H1 (cell line): ENCODE measurements around the gene IFITM2. TPM values are rescaled to one million over a fixed set of nuclear protein-coding genes. Genes with fewer than 3 reads are reported as not detected.

Source experiments
- CBX8 ChIP-seq: fragments of 300-800, 300-1000 bp; sonication (generic); IDR thresholded peaks from 2 replicates; pipeline ENCODE4 v1.7.1; 2016; ENCODE audit warnings: low read depth, low read length, borderline replicate concordance
- CEBPB ChIP-seq: IDR thresholded peaks from 2 replicates; pipeline ENCODE4 v1.6.1; 2012; ENCODE audit warnings: low read depth, low read length
- EP300 ChIP-seq, 2 experiments: IDR thresholded peaks; 1 replicate in 1 of 2; 2 replicates in 1 of 2; pipeline ENCODE4 v1.6.1; 2011 to 2012; ENCODE audit warnings: low read depth in 2 of 2, low read length in 2 of 2, mild to moderate bottlenecking in 2 of 2, borderline replicate concordance in 1 of 2, inconsistent platforms in 1 of 2, moderate library complexity in 1 of 2
- SAP30 ChIP-seq: fragments of 300-600 bp; sonication (generic); IDR thresholded peaks from 2 replicates; pipeline ENCODE4 v1.7.1; 2012; ENCODE audit warnings: low read length, moderate library complexity, mild to moderate bottlenecking, inconsistent platforms; ENCODE audit not compliant: insufficient read depth, insufficient replicate concordance
- USF2 ChIP-seq: IDR thresholded peaks from 2 replicates; pipeline ENCODE4 v1.6.1; 2011; ENCODE audit warnings: low read length, improper control_type of control experiment
- polyA plus RNA-seq, 7 experiments: library from polyadenylated mRNA; depleted of rRNA in 3 of 7; stranded (reverse) in 5 of 7; unstranded in 2 of 7; fragments of >200 nt in 5 of 7; fragments of 200-250 nt in 2 of 7; gene quantifications; 1 replicate in 5 of 7; 2 replicates in 1 of 7; 4 replicates in 1 of 7; pipeline versions ENCODE4 v1.2.1 to v1.2.3, GENCODE V29; 2011 to 2013; ENCODE audit warnings: missing spikeins in 2 of 7, mixed read lengths in 2 of 7
- total RNA-seq: library from RNA; stranded (reverse); fragmentation: NEBNext Ultra II Directional; extraction: Animal tissue kit (Norgen Biotek cat#: 25700); gene quantifications from 2 replicates; pipeline ENCODE4 v1.2.1, GENCODE V29; 2021

The IFITM2 gene
- total and polyA plus RNA-seq, 2 of the 8 experiments (the other 6 are each of a cell fraction or from before 2014, with no cell fraction given), result 399 to 764 TPM

GRCh38 chr11:315051-315481 is 7.5 kb downstream of the IFITM2 start (continued):
- TF ChIP-seq CBX8 (no peak), SAP30 (no peak), EP300 (IDR thresholded peaks at IDR 0.05; ENCODE audit: borderline replicate concordance in 1 of 2, low read depth in 2 of 2, low read length in 2 of 2) (no peak), USF2 (no peak), CEBPB (no peak)
